ENCODE data around the gene SLC2A3. TPM values are rescaled to one million over a fixed set of nuclear protein-coding genes. Genes with fewer than 3 reads are reported as not detected.
A peak's percentile ranks its signal among the peaks of the same experiment; 100 is the strongest.
"Not testable (repeated sequence)": the region's sequence is repeated elsewhere in the genome, so short reads cannot be mapped to it uniquely, and the experiment has no call there.

Gene SLC2A3
- 100 to 1,000 TPM; 312 to 509 TPM for total RNA-seq

- Mint-ChIP-seq H3K4me1 (ENCODE audit: low read depth) (peaks cover 8% of the 10 kb centered on the region), H3K9me3 (no peaks in the 10 kb centered on the region), H3K36me3 (ENCODE audit: insufficient read depth in 2 of 2) (peaks cover 6 to 12% of the 10 kb centered on the region in 2 donors), H3K27ac (no peak within 1 kb of the TSS), H3K4me3 (peak within 1 kb of the TSS in 1 of 2 donors; percentile 72), H3K27me3 (ENCODE audit: low read depth) (no peaks in the 10 kb centered on the region)
- DNase-seq (peak; percentile 79 to 85), ATAC-seq (replicated peaks in 1 of 2) (peak; percentile 70 to 71)
Measured at GRCh38 chr12:7935590-7936581, at the start of gene SLC2A3. TSS of gene SLC2A3 (minus strand) at chr12:7936187. CDS start at chr12:7936034, 153 bp downstream.

GRCh38 chr12:7984900-7985299 lies 48.9 kb upstream of the SLC2A3 start:
- Mint-ChIP-seq H3K36me3 (ENCODE audit: insufficient read depth in 2 of 2) (no peaks in the 10 kb centered on the region), H3K27me3 (ENCODE audit: low read depth) (no peaks in the 10 kb centered on the region), H3K4me3 (no peak overlapping the region), H3K27ac (no peak overlapping the region), H3K4me1 (ENCODE audit: low read depth) (peaks cover 9% of the 10 kb centered on the region), H3K9me3 (no peaks in the 10 kb centered on the region)
- DNase-seq, result no peak
- no peak for ATAC-seq (replicated peaks in 1 of 2)

DNA sequence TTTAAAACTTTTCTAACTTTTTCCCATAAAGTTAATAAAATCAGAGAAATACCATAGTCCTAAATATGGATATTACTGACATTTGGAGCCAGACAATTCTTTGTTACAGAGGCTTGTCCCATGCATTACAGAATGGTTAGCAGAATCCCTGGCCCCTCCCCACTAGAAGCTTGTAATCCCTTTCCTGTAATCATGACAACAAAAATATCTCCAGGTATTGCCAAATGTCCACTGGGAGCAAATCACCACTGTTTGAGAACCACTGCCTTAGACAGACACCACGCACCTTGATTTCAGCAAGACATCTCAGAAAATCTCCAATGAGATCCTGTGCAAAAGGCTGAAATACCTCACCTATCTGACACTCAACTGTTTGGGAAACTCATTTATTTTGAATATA lies 47.5 kb upstream of the SLC2A3 start:
- not testable (repeated sequence) for H3K4me1 Mint-ChIP-seq (ENCODE audit: low read depth); H3K27me3 Mint-ChIP-seq (ENCODE audit: low read depth); H3K27ac Mint-ChIP-seq; H3K36me3 Mint-ChIP-seq (ENCODE audit: insufficient read depth in 2 of 2); H3K9me3 Mint-ChIP-seq; H3K4me3 Mint-ChIP-seq; ATAC-seq (replicated peaks in 1 of 2); DNase-seq

- not testable (repeated sequence) for H3K4me1 Mint-ChIP-seq (ENCODE audit: low read depth); H3K4me3 Mint-ChIP-seq; H3K36me3 Mint-ChIP-seq (ENCODE audit: insufficient read depth in 2 of 2); H3K27me3 Mint-ChIP-seq (ENCODE audit: low read depth); H3K9me3 Mint-ChIP-seq; ATAC-seq (replicated peaks in 1 of 2); DNase-seq; H3K27ac Mint-ChIP-seq
Measured at GRCh38 chr12:7983019-7983418, 47.0 kb upstream of the SLC2A3 start.

- not testable (repeated sequence) for H3K27ac Mint-ChIP-seq; DNase-seq; H3K27me3 Mint-ChIP-seq (ENCODE audit: low read depth); H3K9me3 Mint-ChIP-seq; ATAC-seq (replicated peaks in 1 of 2); H3K36me3 Mint-ChIP-seq (ENCODE audit: insufficient read depth in 2 of 2); H3K4me3 Mint-ChIP-seq; H3K4me1 Mint-ChIP-seq (ENCODE audit: low read depth)
Measured at GRCh38 chr12:7982332-7982735, 46.3 kb upstream of the SLC2A3 start.

DNA sequence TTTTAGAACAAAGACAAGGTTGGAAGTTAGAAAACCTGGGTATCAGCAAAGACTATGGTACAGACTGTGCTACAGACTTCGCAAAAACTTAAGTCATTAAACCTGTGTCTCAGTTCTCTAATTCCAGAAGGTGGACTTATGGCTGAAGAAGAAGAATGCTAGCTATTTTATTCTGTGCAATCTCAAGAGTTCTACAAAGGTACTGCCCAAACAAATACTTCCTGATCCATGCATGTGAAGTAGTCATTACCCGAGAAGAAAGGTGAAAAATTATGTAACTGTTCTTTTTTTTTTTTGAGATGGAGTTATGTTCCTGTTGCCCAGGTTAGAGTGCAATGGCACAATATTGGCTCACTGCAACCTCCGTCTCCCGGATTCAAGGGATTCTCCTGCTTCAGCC lies 45.5 kb upstream of the SLC2A3 start:
- Mint-ChIP-seq H3K4me3 (no peak overlapping the region), H3K36me3 (ENCODE audit: insufficient read depth in 2 of 2) (no peaks in the 10 kb centered on the region), H3K27ac (no peak overlapping the region), H3K27me3 (ENCODE audit: low read depth) (peaks cover 7% of the 10 kb centered on the region), H3K4me1 (ENCODE audit: low read depth) (peaks cover 11% of the 10 kb centered on the region), H3K9me3 (no peaks in the 10 kb centered on the region)
- no peak for ATAC-seq (replicated peaks in 1 of 2)
- DNase-seq, result no peak

DNA sequence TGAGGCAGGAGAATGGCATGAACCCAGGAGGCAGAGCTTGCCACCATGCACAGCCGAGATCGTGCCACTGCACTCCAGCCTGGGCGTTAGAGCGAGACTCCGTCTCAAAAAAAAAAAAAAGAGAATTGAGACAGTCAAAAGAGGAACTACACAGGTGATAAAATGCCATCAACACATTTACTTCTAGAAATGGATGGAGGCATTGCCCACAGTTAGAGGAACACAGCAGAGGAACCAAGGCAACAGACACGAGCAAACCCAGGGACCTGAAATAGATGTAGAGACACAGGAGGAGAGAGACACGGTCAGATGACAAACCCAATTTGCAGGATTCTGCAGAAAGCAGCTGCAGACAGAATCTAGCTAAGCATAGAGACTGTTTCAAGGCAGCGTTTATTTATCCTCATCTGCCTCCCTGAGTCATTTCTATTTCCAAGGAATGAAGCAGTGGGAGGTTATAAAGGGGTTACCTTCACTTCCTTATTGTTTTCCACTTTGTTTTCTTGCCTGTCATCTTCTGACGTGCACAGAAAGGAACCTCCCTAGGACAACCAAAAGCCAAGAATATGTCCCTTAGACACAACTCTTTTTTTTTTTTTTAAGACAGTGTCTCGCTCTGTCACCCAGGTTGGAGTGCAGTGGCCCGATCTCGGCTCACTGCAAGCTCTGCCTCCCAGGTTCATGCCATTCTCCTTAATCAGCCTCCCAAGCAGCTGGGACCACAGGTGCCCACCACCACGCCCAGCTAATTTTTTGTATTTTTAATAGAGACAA lies 41.6 kb upstream of the SLC2A3 start:
- peak overlapping the region; percentile 3 to 52 for H3K4me3 Mint-ChIP-seq
- H3K9me3 Mint-ChIP-seq; H3K36me3 Mint-ChIP-seq (ENCODE audit: insufficient read depth in 2 of 2); H3K27me3 Mint-ChIP-seq (ENCODE audit: low read depth); H3K27ac Mint-ChIP-seq; DNase-seq: not testable (repeated sequence)
- peaks cover 25% of the 10 kb centered on the region for H3K4me1 Mint-ChIP-seq (ENCODE audit: low read depth)
- ATAC-seq (replicated peaks in 1 of 2), result peak in 1 of 2 donors; percentile 43

DNA sequence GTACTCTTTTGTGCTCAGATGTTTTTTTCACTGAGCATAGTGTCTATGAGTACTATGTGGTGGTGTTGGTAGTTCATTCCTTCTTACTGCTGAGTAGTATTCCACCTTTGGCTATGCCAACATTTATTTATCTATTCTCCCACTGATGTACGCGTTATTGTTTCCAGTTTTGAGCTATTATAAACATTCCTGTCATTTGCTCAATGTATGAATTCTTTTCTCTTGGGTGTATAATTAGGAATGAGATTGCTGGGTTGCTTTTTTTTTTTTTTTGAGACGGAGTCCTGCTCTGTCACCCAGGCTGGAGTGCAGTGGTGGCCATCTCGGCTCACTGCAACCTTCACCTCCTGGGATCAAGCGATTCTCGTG lies 37.5 kb upstream of the SLC2A3 start:
- no peak for DNase-seq
- no peak for ATAC-seq (replicated peaks in 1 of 2)
- Mint-ChIP-seq H3K4me3 (peak overlapping the region; percentile 80 to 88), H3K36me3 (ENCODE audit: insufficient read depth in 2 of 2) (peaks cover 7 to 8% of the 10 kb centered on the region in 2 donors), H3K4me1 (ENCODE audit: low read depth) (peaks cover 51% of the 10 kb centered on the region), H3K27ac (peak overlapping the region; percentile 90), H3K27me3 (ENCODE audit: low read depth) (peaks cover 7% of the 10 kb centered on the region), H3K9me3 (no peaks in the 10 kb centered on the region)

GRCh38 chr12:7972734-7973456 lies 36.9 kb upstream of the SLC2A3 start:
- H3K4me1 Mint-ChIP-seq (ENCODE audit: low read depth), result peaks cover 56% of the 10 kb centered on the region
- peaks cover 7 to 8% of the 10 kb centered on the region in 2 donors for H3K36me3 Mint-ChIP-seq (ENCODE audit: insufficient read depth in 2 of 2)
- peak overlapping the region; percentile 80 to 88 for H3K4me3 Mint-ChIP-seq

DNA sequence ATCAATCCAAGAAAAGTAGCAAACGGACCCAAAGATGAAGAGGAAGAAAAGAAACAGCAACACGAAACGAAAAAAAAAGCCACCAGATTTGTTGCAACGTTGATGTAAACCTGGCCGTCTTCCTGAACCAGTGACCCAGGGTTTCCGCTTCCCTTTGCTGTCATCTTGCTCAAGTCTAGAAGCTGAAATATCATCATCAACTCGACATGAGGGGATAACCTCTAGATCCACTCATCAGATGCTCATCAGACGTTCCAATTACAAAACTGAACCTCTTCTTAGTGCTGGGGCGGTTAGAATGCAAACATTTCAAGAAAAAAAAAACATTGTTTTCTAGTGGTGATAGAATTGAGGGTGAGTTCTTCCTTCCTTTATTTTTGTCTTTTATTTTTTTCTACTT lies 36.3 kb upstream of the SLC2A3 start:
- not testable (repeated sequence) for H3K9me3 Mint-ChIP-seq; DNase-seq; H3K36me3 Mint-ChIP-seq (ENCODE audit: insufficient read depth in 2 of 2); H3K27me3 Mint-ChIP-seq (ENCODE audit: low read depth)
- Mint-ChIP-seq H3K4me3 (peak overlapping the region; percentile 80 to 88), H3K4me1 (ENCODE audit: low read depth) (peaks cover 56% of the 10 kb centered on the region), H3K27ac (peak overlapping the region; percentile 87)
- ATAC-seq (replicated peaks in 1 of 2), result peak; percentile 29 to 70

More at GRCh38 chr12:7972734-7973456, 36.9 kb upstream of the SLC2A3 start:
- no peak for ATAC-seq (replicated peaks in 1 of 2)
- Mint-ChIP-seq H3K27me3 (ENCODE audit: low read depth) (peaks cover 7% of the 10 kb centered on the region), H3K9me3 (no peaks in the 10 kb centered on the region), H3K27ac (peak overlapping the region; percentile 90)
- DNase-seq, result no peak

DNA sequence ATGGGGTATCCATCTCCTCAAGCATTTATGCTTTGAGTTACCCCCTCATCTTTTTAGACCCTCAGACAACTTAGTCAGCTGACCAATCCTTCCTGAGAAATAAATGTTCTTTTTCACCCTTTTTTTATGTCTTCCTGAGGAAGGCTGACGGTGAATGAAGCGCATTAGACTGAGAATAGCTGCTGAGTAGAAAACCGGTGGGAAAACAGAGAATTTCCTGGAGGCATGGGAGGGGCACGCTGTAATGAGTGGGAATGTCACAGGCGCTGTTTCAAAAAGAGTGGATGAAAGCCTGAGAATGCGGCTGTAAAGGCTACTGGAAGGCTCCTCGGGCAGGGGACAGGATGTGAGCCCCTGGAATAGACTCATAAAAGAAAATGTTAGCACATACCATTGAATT lies 35.8 kb upstream of the SLC2A3 start:
- DNase-seq; ATAC-seq (replicated peaks in 1 of 2); H3K36me3 Mint-ChIP-seq (ENCODE audit: insufficient read depth in 2 of 2); H3K9me3 Mint-ChIP-seq; H3K27me3 Mint-ChIP-seq (ENCODE audit: low read depth): not testable (repeated sequence)
- H3K4me1 Mint-ChIP-seq (ENCODE audit: low read depth), result peaks cover 56% of the 10 kb centered on the region
- peak overlapping the region; percentile 94 for H3K27ac Mint-ChIP-seq
- H3K4me3 Mint-ChIP-seq, result peak overlapping the region; percentile 84 to 88

GRCh38 chr12:7970475-7971252 lies 34.7 kb upstream of the SLC2A3 start:
- Mint-ChIP-seq H3K9me3 (no peaks in the 10 kb centered on the region), H3K4me1 (ENCODE audit: low read depth) (peaks cover 58% of the 10 kb centered on the region), H3K27me3 (ENCODE audit: low read depth) (no peaks in the 10 kb centered on the region), H3K4me3 (peak overlapping the region; percentile 84 to 88), H3K27ac (peak overlapping the region; percentile 95), H3K36me3 (ENCODE audit: insufficient read depth in 2 of 2) (peaks cover 7 to 8% of the 10 kb centered on the region in 2 donors)
- DNase-seq, result peak; percentile 88 to 92
- ATAC-seq (replicated peaks in 1 of 2), result peak; percentile 88 to 90

All from activated T-cell treated with anti-CD3 and anti-CD28 coated beads, Interleukin-2, amount 50 U/mL, for 72 hours (primary cell).